BLaER1 treated with 17β-estradiol and CSF1 and Interleukin-3, amounts not matched to agents 10 nM and 100 nM (cell line): ENCODE data around the gene HMBS.
"Not testable (repeated sequence)": the region's sequence is repeated elsewhere in the genome, so short reads cannot be mapped to it uniquely, and the experiment has no call there.

Source experiments
- H3K27ac ChIP-seq, 11 experiments: shearing (Covaris generic); formaldehyde crosslinking; 2 replicates each; pipeline ENCODE4 v1.8.1; 2022
- H3K27me3 ChIP-seq, 11 experiments: shearing (Covaris generic); formaldehyde crosslinking; 2 replicates each; pipeline ENCODE4 v1.8.1; 2022
- H3K36me3 ChIP-seq, 11 experiments: shearing (Covaris generic); formaldehyde crosslinking; 2 replicates each; pipeline ENCODE4 v1.8.1; 2022
- H3K4me1 ChIP-seq, 10 experiments: shearing (Covaris generic); formaldehyde crosslinking; 2 replicates each; pipeline ENCODE4 v1.8.1; 2022
- H3K4me2 ChIP-seq, 11 experiments: shearing (Covaris generic); formaldehyde crosslinking; 2 replicates each; pipeline ENCODE4 v1.8.1; 2022
- H3K4me3 ChIP-seq, 10 experiments: shearing (Covaris generic); formaldehyde crosslinking; 2 replicates each; pipeline ENCODE4 v1.8.1; 2022
- H3K9ac ChIP-seq, 11 experiments: shearing (Covaris generic); formaldehyde crosslinking; 2 replicates each; pipeline ENCODE4 v1.8.1; 2022
- H3K9me3 ChIP-seq, 11 experiments: shearing (Covaris generic); formaldehyde crosslinking; replicated peaks in 1 of 11; 2 replicates each; pipeline ENCODE4 v1.8.1; 2022
- H4K20me1 ChIP-seq, 11 experiments: shearing (Covaris generic); formaldehyde crosslinking; 2 replicates each; pipeline ENCODE4 v1.8.1; 2022
- Cebpa-rat ChIP-seq, 11 experiments: shearing (Covaris generic); IDR thresholded peaks; 2 replicates each; pipeline ENCODE4 v1.8.1; 2022

The HMBS gene

GRCh38 chr11:119084663-119085436 lies at the start of gene HMBS:
HMBS (plus strand) TSS chr11:119084881; CDS start chr11:119085034, 153 bp downstream.
- Histone ChIP-seq H3K36me3 (peaks cover 29 to 42% (median 34%) of the 10 kb centered on the region in 11 experiments), H3K9ac (peak within 1 kb of the TSS; percentile 74 to 88 (median 84)), H3K9me3 (no peaks in the 10 kb centered on the region), H3K4me3 (peak within 1 kb of the TSS; percentile 59 to 79 (median 71)), H3K4me1 (peaks cover 34 to 84% (median 51%) of the 10 kb centered on the region in 10 experiments), H4K20me1 (peaks cover 0 to 23% (median 0%) of the 10 kb centered on the region in 11 experiments; a peak in 2 of 22 replicates), H3K4me2 (peak within 1 kb of the TSS; percentile 89 to 99 (median 97)), H3K27me3 (no peaks in the 10 kb centered on the region), H3K27ac (peak within 1 kb of the TSS in 10 of 11 experiments; percentile 66 to 92 (median 86); a peak in 21 of 22 replicates)
- peak in 5 of 11 experiments; percentile 28 to 64 (median 37); a peak in 5 of 22 replicates for TF ChIP-seq Cebpa-rat (IDR thresholded peaks at IDR 0.05)

GRCh38 chr11:119038884-119039283 lies 45.8 kb upstream of the HMBS start:
- Histone ChIP-seq H3K9me3 (no peaks in the 10 kb centered on the region), H4K20me1 (no peaks in the 10 kb centered on the region), H3K27me3 (no peaks in the 10 kb centered on the region), H3K4me2 (peak overlapping the region in 9 of 11 experiments; percentile 16 to 55 (median 48); a peak in 9 of 22 replicates), H3K36me3 (no peaks in the 10 kb centered on the region), H3K9ac (no peak overlapping the region), H3K27ac (no peak overlapping the region), H3K4me1 (peaks cover 0 to 17% (median 15%) of the 10 kb centered on the region in 10 experiments; a peak in 15 of 20 replicates), H3K4me3 (no peak overlapping the region)
- no peak for TF ChIP-seq Cebpa-rat (IDR thresholded peaks at IDR 0.05)

- peaks cover 0 to 14% (median 13%) of the 10 kb centered on the region in 10 experiments; a peak in 12 of 20 replicates for H3K4me1 ChIP-seq
- H3K4me2 ChIP-seq, result peak overlapping the region; percentile 16 to 55 (median 47); a peak in 17 of 22 replicates
- not testable (repeated sequence) for H3K4me3 ChIP-seq, H3K9me3 ChIP-seq, H3K9ac ChIP-seq, H3K36me3 ChIP-seq, H3K27me3 ChIP-seq, H4K20me1 ChIP-seq
- peak overlapping the region in 1 of 11 experiments; percentile 26; a peak in 1 of 22 replicates for H3K27ac ChIP-seq
Observed at GRCh38 chr11:119039471-119039870, 45.2 kb upstream of the HMBS start.

GRCh38 chr11:119041821-119042514 lies 42.7 kb upstream of the HMBS start:
- Histone ChIP-seq H3K4me3 (no peak overlapping the region), H4K20me1 (peaks cover 0 to 29% (median 6%) of the 10 kb centered on the region in 11 experiments; a peak in 10 of 22 replicates), H3K9ac (no peak overlapping the region), H3K27ac (no peak overlapping the region), H3K27me3 (no peaks in the 10 kb centered on the region), H3K4me1 (peaks cover 0 to 14% (median 13%) of the 10 kb centered on the region in 10 experiments; a peak in 12 of 20 replicates), H3K4me2 (no peak overlapping the region), H3K36me3 (peaks cover 25 to 28% (median 28%) of the 10 kb centered on the region in 11 experiments), H3K9me3 (no peaks in the 10 kb centered on the region)
- no peak for TF ChIP-seq Cebpa-rat (IDR thresholded peaks at IDR 0.05)

- no peak for TF ChIP-seq Cebpa-rat (IDR thresholded peaks at IDR 0.05)
- Histone ChIP-seq H3K4me3 (no peak overlapping the region), H3K36me3 (peaks cover 35 to 38% (median 37%) of the 10 kb centered on the region in 11 experiments), H3K9me3 (no peaks in the 10 kb centered on the region), H3K4me2 (no peak overlapping the region), H3K27me3 (no peaks in the 10 kb centered on the region), H3K9ac (no peak overlapping the region), H3K4me1 (peaks cover 0 to 14% (median 13%) of the 10 kb centered on the region in 10 experiments; a peak in 12 of 20 replicates), H3K27ac (no peak overlapping the region), H4K20me1 (peaks cover 0 to 38% (median 9%) of the 10 kb centered on the region in 11 experiments; a peak in 11 of 22 replicates)
Observed at GRCh38 chr11:119042927-119043326, 41.8 kb upstream of the HMBS start.

- Histone ChIP-seq H3K9me3 (no peaks in the 10 kb centered on the region), H3K9ac (no peak overlapping the region), H3K4me3 (no peak overlapping the region), H3K4me2 (no peak overlapping the region), H3K36me3 (peaks cover 53 to 56% (median 55%) of the 10 kb centered on the region in 11 experiments), H3K27ac (no peak overlapping the region), H3K27me3 (no peaks in the 10 kb centered on the region), H4K20me1 (peaks cover 0 to 56% (median 21%) of the 10 kb centered on the region in 11 experiments; a peak in 12 of 22 replicates), H3K4me1 (peaks cover 0 to 7% (median 5%) of the 10 kb centered on the region in 10 experiments; a peak in 10 of 20 replicates)
- no peak for TF ChIP-seq Cebpa-rat (IDR thresholded peaks at IDR 0.05)
Observed at GRCh38 chr11:119044708-119045107, 40.0 kb upstream of the HMBS start.

GRCh38 chr11:119046489-119046888 lies 38.2 kb upstream of the HMBS start:
- no peak for TF ChIP-seq Cebpa-rat (IDR thresholded peaks at IDR 0.05)
- H3K4me2 ChIP-seq, result no peak overlapping the region
- peaks cover 71 to 73% (median 73%) of the 10 kb centered on the region in 11 experiments for H3K36me3 ChIP-seq
- H3K27ac ChIP-seq, result no peak overlapping the region
- peaks cover 0 to 72% (median 32%) of the 10 kb centered on the region in 11 experiments; a peak in 13 of 22 replicates for H4K20me1 ChIP-seq
- no peaks in the 10 kb centered on the region for H3K9me3 ChIP-seq
- no peaks in the 10 kb centered on the region for H3K4me1 ChIP-seq
- H3K4me3 ChIP-seq, result no peak overlapping the region
- H3K27me3 ChIP-seq, result no peaks in the 10 kb centered on the region
- no peak overlapping the region for H3K9ac ChIP-seq

GRCh38 chr11:119047205-119047604 lies 37.5 kb upstream of the HMBS start:
- Histone ChIP-seq H3K9ac (no peak overlapping the region), H3K9me3 (no peaks in the 10 kb centered on the region), H4K20me1 (peaks cover 0 to 79% (median 39%) of the 10 kb centered on the region in 11 experiments; a peak in 15 of 22 replicates), H3K4me1 (no peaks in the 10 kb centered on the region), H3K36me3 (peaks cover 78 to 81% (median 80%) of the 10 kb centered on the region in 11 experiments), H3K27me3 (no peaks in the 10 kb centered on the region), H3K4me2 (no peak overlapping the region), H3K27ac (no peak overlapping the region), H3K4me3 (no peak overlapping the region)
- no peak for TF ChIP-seq Cebpa-rat (IDR thresholded peaks at IDR 0.05)

GRCh38 chr11:119048644-119049043 lies 36.0 kb upstream of the HMBS start:
- H3K9ac ChIP-seq, result peak overlapping the region in 2 of 11 experiments; percentile 14 to 32; a peak in 1 of 22 replicates
- H4K20me1 ChIP-seq, result peaks cover under 1 to 93% (median 52%) of the 10 kb centered on the region in 11 experiments; a peak in 16 of 22 replicates
- peaks cover 92 to 95% (median 95%) of the 10 kb centered on the region in 11 experiments for H3K36me3 ChIP-seq
- H3K27me3 ChIP-seq, result no peaks in the 10 kb centered on the region
- no peak overlapping the region for H3K4me3 ChIP-seq
- no peak for TF ChIP-seq Cebpa-rat (IDR thresholded peaks at IDR 0.05)
- no peak overlapping the region for H3K4me2 ChIP-seq
- H3K27ac ChIP-seq, result no peak overlapping the region
- no peaks in the 10 kb centered on the region for H3K9me3 ChIP-seq
- no peaks in the 10 kb centered on the region for H3K4me1 ChIP-seq
